Left renal pelvis (tissue), 4 donors: ENCODE measurements around the gene BPHL. TPM values are rescaled to one million over a fixed set of nuclear protein-coding genes. Genes with fewer than 3 reads are reported as not detected.

ENCODE experiments used
- polyA plus RNA-seq, 4 donors: library from polyadenylated mRNA; unstranded; fragments of 120-200 nt; gene quantifications; one replicate each; pipeline ENCODE4 v1.2.1, GENCODE V29; 2013; ENCODE audit not compliant: insufficient read length in 4 of 4

The BPHL gene
- polyA plus RNA-seq, 4 donors = 25.8 to 74.3 (median 58.3) TPM

Other genes with a start within 250 kb of the BPHL start
- 10 to 100 TPM in 3 of 4 donors, 1 to 10 TPM in 1; 5.3 to 15.1 (median 12.6) TPM for gene SERPINB9, start 215.4 kb upstream of the BPHL start, polyA plus RNA-seq
- 10 to 100 TPM; 67.9 to 95.8 (median 89.1) TPM for gene SERPINB6, start 147.1 kb upstream of the BPHL start, polyA plus RNA-seq
- 10 to 100 TPM; 24.0 to 81.8 (median 60.3) TPM for gene NQO2, start 118.8 kb upstream of the BPHL start, polyA plus RNA-seq
- 10 to 100 TPM; 20.7 to 27.7 (median 25.7) TPM for gene RIPK1, start 50.2 kb upstream of the BPHL start, polyA plus RNA-seq
- 10 to 100 TPM; 52.1 to 57.5 (median 55.5) TPM for gene TUBB2A, start 38.8 kb downstream of the BPHL start, polyA plus RNA-seq
- gene TUBB2B, start 108.9 kb downstream of the BPHL start, polyA plus RNA-seq = 100 to 1,000 TPM in 3 of 4 donors, 10 to 100 TPM in 1; 31.0 to 119 (median 111) TPM
- gene PSMG4, start 140.2 kb downstream of the BPHL start, polyA plus RNA-seq = 10 to 100 TPM; 13.3 to 19.6 (median 18.0) TPM